ENCODE results near the gene C2orf68. TPM values are rescaled to one million over a fixed set of nuclear protein-coding genes. Genes with fewer than 3 reads are reported as not detected.

C2orf68 gene
- total and polyA plus RNA-seq, 9 of the 15 experiments (the other 6 are each of a cell fraction or from before 2014, with no cell fraction given) = 22.1 to 50.0 (median 31.8) TPM

- TF ChIP-seq GATA2 (CRISPR knock-in tag; IDR thresholded peaks at IDR 0.05) (peak; percentile 19; the same call in 1 of the 2 replicates), ZNF316 (IDR thresholded peaks at IDR 0.05) (peak; percentile 57)
These were observed 32.5 kb downstream of the C2orf68 start (continued) for GRCh38 chr2:85579266-85579935.

GRCh38 chr2:85578243-85579180 is 33.4 kb downstream of the C2orf68 start:
- ATAC-seq = peak; percentile 69
- H3K36me3 ChIP-seq (ENCODE audit: control insufficient read depth, insufficient read depth, low read length) = peaks cover 32% of the 10 kb centered on the region; the same call in 2 of the 3 replicates
- TF ChIP-seq PHTF2 (CRISPR knock-in tag; IDR thresholded peaks at IDR 0.05) = no peak
- TF ChIP-seq, protein P1, sequence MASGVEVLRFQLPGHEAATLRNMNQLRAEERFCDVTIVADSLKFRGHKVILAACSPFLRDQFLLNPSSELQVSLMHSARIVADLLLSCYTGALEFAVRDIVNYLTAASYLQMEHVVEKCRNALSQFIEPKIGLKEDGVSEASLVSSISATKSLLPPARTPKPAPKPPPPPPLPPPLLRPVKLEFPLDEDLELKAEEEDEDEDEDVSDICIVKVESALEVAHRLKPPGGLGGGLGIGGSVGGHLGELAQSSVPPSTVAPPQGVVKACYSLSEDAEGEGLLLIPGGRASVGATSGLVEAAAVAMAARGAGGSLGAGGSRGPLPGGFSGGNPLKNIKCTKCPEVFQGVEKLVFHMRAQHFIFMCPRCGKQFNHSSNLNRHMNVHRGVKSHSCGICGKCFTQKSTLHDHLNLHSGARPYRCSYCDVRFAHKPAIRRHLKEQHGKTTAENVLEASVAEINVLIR (CRISPR knock-in tag; IDR thresholded peaks at IDR 0.05) = 0 out of 2 replicates have a peak, but pooled peaks have one; percentile 44
- no peak for TF ChIP-seq HBP1 (CRISPR knock-in tag; IDR thresholded peaks at IDR 0.05)
- peak; percentile 72; the same call in 1 of the 2 replicates for TF ChIP-seq GTF2E2 (tag; IDR thresholded peaks at IDR 0.05)
- no peak for TF ChIP-seq SRSF1 (IDR thresholded peaks at IDR 0.05; ENCODE audit: low read depth, low read length)
- TF ChIP-seq HIVEP1 (CRISPR knock-in tag; IDR thresholded peaks at IDR 0.05) = 0 out of 2 replicates have a peak, but pooled peaks have one; percentile 64
- TF ChIP-seq KAT8 (IDR thresholded peaks at IDR 0.05; ENCODE audit: low read depth) = no peak
- TF ChIP-seq, protein P2, sequence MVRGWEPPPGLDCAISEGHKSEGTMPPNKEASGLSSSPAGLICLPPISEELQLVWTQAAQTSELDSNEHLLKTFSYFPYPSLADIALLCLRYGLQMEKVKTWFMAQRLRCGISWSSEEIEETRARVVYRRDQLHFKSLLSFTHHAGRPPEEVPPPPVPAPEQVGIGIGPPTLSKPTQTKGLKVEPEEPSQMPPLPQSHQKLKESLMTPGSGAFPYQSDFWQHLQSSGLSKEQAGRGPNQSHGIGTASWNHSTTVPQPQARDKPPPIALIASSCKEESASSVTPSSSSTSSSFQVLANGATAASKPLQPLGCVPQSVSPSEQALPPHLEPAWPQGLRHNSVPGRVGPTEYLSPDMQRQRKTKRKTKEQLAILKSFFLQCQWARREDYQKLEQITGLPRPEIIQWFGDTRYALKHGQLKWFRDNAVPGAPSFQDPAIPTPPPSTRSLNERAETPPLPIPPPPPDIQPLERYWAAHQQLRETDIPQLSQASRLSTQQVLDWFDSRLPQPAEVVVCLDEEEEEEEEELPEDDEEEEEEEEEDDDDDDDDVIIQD (CRISPR knock-in tag; IDR thresholded peaks at IDR 0.05) = no peak
- TF ChIP-seq, protein P3, sequence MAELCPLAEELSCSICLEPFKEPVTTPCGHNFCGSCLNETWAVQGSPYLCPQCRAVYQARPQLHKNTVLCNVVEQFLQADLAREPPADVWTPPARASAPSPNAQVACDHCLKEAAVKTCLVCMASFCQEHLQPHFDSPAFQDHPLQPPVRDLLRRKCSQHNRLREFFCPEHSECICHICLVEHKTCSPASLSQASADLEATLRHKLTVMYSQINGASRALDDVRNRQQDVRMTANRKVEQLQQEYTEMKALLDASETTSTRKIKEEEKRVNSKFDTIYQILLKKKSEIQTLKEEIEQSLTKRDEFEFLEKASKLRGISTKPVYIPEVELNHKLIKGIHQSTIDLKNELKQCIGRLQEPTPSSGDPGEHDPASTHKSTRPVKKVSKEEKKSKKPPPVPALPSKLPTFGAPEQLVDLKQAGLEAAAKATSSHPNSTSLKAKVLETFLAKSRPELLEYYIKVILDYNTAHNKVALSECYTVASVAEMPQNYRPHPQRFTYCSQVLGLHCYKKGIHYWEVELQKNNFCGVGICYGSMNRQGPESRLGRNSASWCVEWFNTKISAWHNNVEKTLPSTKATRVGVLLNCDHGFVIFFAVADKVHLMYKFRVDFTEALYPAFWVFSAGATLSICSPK (IDR thresholded peaks at IDR 0.05; ENCODE audit: borderline replicate concordance) = no peak

More at GRCh38 chr2:85578243-85579180, 33.4 kb downstream of the C2orf68 start:
- H3K4me2 ChIP-seq (ENCODE audit: insufficient read depth, low read length) = peak overlapping the region; percentile 87
- H3K79me2 ChIP-seq (ENCODE audit: control insufficient read depth, insufficient read depth, low read length) = peaks cover 30% of the 10 kb centered on the region
- DNase-seq (ENCODE audit: extremely low read depth in 1 of 4, low spot score in 3 of 4) = peak; percentile 51 to 57 (median 56)
- peak overlapping the region; percentile 90 for H2AFZ ChIP-seq (ENCODE audit: low read depth, low read length)
- H3K27me3 ChIP-seq (ENCODE audit: control insufficient read depth in 2 of 2, insufficient read depth in 2 of 2, low read length in 2 of 2) = no peaks in the 10 kb centered on the region
- no peaks in the 10 kb centered on the region for H3K9me1 ChIP-seq (ENCODE audit: control insufficient read depth, insufficient read depth, low read length)
- peak overlapping the region; percentile 48 for H3K4me3 ChIP-seq
- H4K20me1 ChIP-seq (replicated peaks; ENCODE audit: control insufficient read depth, insufficient read depth, low read length) = no peaks in the 10 kb centered on the region
- BruUV-seq (replicated peaks) = no TSS peak
- CTCF ChIA-PET (ENCODE audit: low intra/inter-chr PET ratio) = no interaction called here
- peak overlapping the region; percentile 77 to 94 for H3K9ac ChIP-seq (ENCODE audit: insufficient read depth in 1 of 2, low read depth in 2 of 2, low read length in 2 of 2)
- 10% methylated on average over 19 of the region's 19 CpGs for WGBS (ENCODE audit: insufficient coverage, low coverage, missing lambda C conversion rate)
- no peak for FAIRE-seq
- in situ Hi-C loops (cut with MboI) = no loop called here
- H3K9me3 ChIP-seq (replicated peaks; ENCODE audit: control insufficient read depth, insufficient read depth, low read depth, low read length) = no peaks in the 10 kb centered on the region
- POLR2A ChIA-PET = interaction anchor here (0.7 to 3.8 kb wide), 23 partner anchors 9 to 171 kb away, joined by 3 to 23 read pairs (median 3); partner anchors contain the start of genes GGCX and RNF181
- H3K4me1 ChIP-seq (replicated peaks in 1 of 2; ENCODE audit: control insufficient read depth in 2 of 2, insufficient read depth in 2 of 2, low read length in 2 of 2) = peaks cover 19 to 24% of the 10 kb centered on the region in 2 experiments
- intact Hi-C loops (cut with micrococcal nuclease) = loop anchor here (5.0 kb wide), 1 partner anchor 34 kb away; the partner anchor contains the start of gene C2orf68
- peak overlapping the region; percentile 81 for H3K27ac ChIP-seq (ENCODE audit: extremely low read depth, low read depth, low read length)
